ENCODE data around the gene SPAG17.

The SPAG17 gene

DNA sequence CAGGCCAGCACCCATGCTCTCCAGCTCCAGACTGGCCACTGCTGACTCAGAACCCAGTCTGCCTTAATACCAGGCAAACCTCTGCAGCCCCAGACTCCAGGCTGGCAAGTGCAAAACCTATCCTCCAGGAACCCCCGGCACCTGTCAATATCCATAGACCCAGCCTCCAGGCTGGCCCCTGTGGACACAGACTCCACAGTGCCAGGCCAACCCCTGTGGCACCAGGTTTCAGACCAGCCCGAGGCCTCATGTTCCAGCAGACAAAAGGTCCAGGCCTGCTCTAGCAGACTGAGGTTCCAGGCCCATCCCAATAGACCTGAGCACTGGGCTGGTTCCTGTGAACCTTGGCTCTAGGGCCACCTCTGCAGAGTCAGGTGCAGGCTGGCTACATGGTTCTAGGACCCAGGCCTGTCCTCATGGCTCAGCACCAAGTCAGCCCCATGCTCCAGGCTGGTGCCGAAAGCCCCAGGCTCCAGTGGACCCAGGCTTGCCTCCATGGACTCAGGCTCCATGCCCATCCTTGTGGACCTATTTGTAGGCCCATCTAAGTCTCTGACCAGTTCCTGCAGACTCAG is 137.3 kb downstream of the SPAG17 start:
- DNase-seq, result no peak

DNA sequence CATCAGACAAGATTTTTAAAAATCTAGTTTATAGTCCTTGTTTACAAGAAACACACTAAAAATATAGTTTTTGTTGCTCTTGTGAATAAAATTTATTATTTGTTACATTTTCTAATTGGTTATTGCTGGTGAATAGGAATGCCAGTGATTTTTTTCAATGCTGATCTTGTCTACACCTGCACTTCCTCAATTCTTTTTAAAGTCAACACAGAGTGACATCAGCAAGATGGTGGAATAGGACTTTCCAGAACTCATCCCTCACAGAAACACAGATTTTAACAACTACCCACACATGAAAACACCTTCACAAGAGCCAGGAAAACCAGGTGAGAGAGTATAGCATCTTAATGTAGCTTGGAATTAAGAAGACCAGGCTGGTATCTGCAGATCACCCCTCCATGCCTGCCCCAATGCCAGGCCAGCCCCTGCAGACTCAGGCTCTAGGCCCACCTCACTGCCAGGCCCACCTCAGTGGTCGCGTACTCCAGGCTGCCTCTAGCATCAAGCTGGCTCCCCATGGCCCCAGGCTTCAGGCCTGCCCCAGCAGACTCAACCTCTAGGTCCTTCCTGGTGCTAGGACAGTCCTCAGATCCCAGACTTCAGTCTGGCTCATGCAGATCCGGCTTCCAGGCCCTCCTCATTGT is 137.9 kb downstream of the SPAG17 start:
- no peak for DNase-seq

DNA sequence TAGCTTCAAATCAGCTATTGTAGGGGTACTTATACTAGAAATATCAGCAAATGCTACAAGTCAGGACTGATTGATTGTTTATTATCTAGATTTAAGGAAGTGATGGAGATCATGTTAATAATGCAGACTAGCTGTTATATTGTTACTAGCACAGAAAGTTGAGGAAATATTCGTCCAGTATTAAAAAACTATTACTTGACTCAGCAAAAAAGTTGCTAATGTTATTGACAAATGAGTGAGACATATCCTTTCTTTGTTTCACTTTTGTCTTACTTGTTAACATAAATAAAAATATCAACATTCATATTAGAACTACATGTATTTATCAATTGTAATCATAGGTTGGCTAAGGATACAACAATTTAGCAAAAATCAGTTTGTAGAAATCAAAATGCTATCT is 141.4 kb downstream of the SPAG17 start:
- DNase-seq, result no peak

DNA sequence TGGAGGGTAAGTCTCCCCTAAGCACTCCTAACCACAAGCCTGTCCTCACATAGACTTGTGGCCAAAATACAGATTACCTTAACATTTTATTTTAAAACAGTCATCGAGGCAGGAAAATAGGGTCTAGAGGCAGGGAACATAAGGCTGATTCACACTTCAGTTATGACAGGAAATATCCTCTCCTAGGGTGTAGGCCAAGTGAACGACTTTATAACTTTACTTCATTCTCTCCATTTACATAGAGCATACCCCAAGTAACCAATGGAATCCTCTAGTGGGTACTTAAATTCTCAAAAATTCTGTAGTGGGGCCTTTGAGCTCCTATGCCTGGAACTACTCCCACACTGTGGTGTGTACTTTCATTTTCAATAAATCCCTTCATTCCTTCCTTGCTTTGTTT is 142.5 kb downstream of the SPAG17 start:
- no peak for DNase-seq

DNA sequence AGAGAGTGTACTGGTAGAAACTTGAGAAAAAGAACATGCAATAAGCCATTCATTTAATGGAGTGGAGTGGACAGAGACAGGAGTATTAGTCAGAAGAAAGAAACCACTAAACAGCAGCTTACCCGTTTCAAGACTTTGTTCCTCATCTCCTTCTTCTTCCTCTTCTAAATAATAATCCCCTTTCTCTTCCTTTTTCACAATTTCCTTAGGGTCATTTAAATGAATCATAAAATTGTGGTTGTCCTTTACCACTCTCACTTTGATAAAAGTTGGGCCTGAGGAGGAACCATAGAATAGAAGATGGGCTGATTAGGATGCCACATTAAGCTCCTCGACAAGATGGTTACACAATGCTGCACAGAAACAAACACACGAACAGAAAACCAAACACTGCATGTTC is 145.9 kb downstream of the SPAG17 start:
- no peak for DNase-seq

DNA sequence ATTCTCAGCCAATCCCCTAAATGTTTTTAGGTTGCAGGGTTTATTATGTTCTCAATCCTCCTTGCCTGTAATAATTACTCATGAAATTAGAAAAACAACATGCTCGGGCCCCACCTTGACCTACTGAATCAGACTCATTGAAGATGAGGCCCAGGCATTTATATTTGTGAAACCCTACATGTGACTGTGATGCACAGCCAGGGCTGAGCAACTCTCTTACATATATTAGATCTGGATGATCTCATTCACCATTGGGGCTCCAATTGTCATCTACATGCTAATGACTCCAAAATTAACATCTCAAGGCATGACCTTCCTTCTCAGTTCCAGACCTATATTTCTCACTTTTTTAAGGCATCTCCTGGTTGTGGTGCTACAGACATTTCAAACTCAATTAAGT is 152.1 kb downstream of the SPAG17 start:
- DNase-seq, result no peak

DNA sequence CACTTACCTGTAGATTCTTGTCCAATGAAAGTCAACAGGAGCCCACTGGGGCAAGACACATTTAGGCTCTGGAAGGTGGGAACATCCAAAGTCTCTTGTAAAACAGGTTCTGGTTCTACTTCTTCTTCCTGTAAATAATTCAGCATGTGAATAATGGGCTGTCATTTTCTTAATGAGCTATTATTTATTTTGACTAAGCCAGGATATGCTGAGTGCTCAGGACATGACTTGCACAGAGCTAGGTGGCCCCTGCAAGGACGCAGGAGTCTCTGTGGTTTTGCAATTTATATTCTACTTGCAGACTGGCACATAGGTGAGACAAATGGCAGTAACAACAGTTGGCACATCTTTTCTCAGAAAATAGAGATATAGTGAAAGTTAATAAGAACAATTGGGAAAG is 156.8 kb downstream of the SPAG17 start:
- no peak for DNase-seq

DNA sequence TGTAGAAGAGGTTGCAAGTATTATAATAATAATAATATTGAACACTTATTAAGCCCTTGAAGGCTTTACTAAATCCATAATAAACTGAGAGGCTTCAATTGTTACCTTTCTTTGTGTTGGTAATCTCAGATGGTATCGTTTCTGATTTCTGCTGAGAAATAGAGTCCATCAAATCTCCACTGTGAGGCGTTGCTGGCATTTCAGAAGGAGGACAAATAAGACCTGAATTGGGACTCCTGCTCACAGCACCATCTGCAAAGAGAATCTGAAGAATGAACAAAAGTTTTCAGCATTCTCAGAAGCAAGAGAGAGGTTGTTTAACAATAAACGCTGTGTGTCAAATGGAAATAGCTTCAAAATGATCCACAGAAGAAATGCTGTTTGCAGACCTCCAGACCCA is 161.8 kb downstream of the SPAG17 start:
- DNase-seq, result no peak

DNA sequence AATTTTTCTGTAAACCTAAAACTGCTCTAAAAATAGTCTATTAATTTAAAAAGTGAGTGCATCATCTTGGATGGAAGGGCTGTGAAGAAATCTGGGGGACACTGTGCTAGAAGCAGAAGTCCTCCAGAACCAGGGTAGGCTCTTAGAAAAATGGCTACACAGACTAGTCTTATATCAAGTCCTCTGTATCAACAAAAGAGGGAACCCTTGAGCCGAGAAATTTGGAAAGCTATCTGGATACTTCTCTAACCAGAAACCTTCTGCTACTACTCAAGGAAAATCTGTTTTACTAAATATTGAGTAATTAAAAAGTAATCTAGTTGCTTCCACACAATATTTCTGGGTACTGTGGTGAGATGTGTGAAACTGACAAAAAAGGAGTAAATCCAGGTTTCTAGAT is 163.4 kb downstream of the SPAG17 start:
- DNase-seq, result no peak

DNA sequence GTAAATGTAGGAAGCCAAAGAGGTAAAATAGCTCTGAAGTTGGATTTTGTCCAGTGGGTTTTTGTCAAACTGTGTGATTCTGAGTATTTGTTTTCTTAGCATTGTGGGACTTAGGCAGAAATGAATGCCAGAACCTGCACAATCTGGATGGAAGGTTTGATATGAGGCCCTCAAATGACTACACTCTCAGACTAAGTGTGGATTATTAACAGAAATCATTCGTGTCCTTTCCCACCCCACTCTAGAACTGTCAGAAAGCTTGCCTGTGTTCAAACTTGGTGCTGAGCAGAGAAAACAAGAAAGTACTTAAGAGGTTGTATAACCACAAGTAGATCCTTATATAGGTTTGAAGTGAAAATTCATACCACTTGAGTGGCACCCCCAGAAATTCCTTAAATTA is 167.0 kb downstream of the SPAG17 start:
- no peak for DNase-seq

DNA sequence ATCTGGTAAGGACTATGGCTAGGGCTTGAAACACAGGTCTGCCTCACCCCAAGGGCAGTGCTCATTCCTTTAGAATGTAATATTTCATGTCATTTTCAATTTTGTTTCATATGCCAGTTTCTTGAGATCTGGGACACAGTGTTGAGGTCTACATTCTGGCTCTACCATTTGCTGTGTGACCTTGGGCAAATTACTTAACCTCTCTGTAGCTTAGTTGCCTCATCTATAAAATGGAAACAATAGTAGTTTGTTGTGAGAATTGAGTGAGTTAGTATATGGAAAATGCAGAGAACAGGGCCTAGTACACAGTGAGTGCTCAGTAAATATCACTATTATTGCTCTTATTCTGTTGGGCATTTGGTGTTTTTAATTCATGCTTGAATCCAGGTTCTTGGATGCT is 171.1 kb downstream of the SPAG17 start:
- no peak for DNase-seq

DNA sequence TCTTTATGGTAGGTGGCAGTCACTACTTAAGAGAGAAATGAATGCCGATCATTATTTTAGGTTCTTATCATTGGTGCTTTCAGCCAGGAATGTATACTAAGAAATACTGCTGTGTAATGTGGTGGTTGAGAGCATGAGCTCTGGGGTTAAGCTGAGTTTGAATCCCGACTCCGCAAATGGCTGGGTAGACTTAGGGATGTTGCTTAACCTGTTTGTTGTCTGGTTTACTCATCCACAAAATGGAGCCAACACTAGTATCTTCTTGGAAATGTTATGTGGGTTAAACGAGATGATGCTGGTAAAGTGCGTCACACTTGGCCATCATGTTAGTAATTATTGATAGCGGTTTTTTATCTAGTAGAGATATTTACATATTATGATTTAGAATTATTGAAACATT is 171.7 kb downstream of the SPAG17 start:
- no peak for DNase-seq

DNA sequence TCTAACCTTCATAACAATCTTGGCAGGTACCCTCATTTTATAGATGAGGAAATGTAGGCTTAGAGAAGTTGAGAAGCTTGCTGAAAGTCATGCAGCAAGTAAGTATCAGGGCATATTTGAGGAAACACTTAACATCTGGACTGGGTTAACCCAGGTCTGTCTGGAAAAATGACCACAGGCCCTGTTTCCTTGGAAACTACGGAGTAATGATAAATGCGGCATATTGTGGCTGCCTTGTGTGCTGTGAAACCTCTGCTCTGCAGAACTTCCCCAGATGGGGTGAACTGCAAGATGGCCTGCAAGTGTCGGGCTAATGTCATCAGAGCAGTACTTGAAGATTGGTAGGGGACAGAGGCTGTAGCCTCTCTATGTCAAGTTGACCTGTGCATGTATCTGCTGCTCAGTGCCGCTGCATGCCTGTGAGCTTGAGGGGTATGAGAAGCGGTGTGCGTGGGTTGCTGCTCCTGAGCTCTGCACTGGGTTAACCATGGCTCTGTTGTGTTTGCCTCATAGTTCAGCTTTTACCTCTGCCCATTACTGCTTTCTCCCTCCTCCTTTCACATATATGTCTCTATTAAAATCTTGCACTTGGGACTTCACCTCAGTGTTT is 172.4 kb downstream of the SPAG17 start:
- DNase-seq, result no peak

DNA sequence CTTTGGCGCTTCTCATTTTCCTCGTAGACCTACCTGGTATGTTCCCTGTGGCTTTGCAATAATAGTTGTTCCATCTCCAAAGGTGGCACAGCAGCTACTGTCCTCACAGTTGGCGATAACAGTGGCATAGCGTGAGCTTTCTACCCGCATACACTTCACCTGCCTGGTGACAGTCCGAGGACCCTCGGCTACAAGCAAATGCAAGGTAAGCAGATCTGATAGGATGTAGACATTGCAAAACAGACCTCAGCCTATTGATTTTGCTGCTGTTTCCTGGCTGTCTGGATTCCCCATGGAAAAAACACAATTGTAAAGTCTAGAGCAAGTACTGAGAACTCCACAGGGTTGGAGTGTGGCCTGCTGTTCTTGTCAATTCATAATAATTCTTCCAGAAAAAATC is 177.0 kb downstream of the SPAG17 start:
- no peak for DNase-seq

DNA sequence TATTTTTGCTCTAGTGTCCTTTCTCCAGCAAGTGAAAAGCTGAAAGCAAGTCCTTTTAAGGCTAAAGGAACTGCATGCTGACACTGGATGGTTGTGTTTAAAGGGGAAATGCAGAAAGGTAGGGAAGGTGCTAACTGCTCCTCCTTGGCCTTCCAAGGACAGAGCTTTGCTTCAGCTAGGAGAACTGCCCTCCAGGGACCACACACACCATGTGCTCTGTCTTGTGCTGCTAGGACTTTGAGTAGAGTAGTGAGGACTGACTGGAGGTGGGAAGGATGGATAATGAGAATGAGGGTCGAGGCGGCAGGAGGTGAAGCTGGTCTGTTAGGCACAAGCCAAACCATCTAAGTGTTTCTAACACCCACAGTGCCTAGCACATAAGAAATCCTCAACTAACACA is 177.6 kb downstream of the SPAG17 start:
- DNase-seq, result no peak

DNA sequence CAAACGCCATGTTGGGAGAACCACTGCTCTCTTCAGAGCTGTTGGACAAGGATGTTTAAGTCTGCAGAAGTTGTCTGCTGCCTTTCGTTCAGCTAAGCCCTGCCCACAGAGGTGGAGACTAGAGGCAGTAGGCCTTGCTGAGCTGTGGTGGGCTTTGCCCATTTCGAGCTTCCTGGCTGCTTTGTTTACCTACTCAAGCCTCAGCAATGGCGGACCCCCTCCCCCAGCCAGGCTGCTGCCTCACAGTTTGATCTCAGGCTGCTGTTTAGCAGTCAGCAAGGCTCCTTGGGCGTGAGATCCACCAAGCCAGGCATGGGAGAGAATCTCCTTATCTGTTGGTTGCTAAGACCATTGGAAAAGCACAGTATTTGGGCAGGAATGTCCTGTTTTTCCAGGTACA is 180.7 kb downstream of the SPAG17 start:
- DNase-seq, result no peak

DNA sequence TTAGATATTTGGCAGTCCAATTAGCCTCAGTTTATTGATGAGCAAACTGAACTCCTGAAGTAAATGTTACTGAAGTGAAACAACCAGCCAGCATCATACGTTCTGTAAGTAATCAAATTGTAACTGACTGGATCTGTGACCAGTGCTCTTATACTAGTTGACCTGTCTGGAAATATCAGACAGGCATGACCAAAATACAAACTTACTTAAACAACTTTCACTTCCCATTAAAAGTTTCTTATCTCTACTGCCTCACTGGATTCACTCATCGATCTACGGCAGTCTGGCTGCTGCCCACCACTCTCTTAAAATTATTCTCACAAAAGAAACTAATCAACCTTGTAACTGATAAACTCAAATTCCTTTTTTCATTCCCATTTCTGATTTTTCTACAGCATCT is 199.1 kb downstream of the SPAG17 start:
- no peak for DNase-seq

DNA sequence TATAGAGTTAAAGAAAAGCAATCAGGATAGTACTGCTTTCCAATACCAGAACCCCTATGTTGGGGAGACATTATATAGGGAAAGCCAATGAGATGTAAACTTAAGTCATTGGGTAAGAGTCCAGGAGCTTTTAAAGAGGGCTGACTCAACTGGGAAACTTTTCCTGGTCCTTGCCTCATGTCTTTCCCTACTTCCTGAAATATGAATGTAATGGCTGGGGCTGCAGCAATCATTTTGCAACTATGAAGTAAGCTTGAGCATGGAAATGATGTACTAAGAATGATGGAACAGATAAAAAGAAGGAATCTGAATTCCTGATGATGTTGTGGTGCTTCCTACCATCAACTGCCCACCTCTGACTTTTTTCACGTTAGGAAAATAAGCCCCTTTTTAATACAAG is 199.8 kb downstream of the SPAG17 start:
- no peak for DNase-seq

DNA sequence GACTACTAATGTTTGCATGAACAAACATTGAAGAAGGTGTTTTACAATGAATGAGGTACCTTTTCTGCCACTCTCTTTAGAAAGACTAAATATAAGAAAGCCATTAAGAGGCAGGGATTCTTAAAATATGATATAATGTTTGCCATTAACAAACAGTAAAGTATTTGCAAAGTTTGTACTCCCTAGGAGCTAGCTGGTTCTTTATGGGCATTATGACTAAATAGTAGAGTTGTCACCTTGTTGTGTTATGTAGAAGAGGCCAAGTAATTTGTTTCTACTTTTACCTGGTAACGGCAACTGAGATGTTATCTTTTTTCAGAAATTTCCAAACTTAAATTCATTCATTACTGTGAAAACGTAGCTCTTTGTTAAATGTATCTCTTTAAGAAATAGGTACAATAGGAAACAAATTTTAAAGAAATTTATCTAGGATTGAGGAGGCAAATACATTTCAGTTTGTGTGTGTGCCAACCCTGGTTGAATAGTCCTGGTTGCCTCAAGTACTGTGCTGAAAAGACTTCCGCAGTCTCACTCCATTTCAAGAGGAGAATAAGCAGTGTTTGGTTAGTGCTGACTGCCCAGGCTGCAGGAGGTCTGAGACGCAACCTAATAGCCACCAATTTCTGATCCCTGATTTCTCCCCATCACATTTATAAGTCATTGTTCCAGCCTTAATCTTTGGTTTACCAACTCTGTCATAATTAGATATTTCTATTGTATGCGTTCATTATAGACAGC is 203.4 kb downstream of the SPAG17 start:
- no peak for DNase-seq

DNA sequence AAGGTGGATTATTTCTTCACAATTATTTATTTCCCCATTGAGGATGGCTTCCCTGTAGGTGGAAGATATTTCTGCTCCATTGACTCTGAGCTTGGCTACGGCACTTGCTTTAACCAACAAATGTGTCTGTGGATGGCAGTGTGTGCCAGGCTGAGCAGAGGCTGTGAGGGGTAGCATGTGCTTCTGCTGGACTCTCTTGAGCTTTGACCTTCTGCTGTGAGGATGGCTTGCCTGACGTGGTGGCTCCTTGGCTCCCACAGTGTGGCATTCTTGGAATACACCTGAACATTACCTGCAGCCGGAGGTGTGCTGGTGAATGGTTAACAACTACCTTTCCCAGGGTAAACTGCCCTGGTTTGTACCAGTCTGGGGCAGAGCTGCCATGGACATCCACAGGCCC is 208.6 kb downstream of the SPAG17 start:
- DNase-seq, result no peak

DNA sequence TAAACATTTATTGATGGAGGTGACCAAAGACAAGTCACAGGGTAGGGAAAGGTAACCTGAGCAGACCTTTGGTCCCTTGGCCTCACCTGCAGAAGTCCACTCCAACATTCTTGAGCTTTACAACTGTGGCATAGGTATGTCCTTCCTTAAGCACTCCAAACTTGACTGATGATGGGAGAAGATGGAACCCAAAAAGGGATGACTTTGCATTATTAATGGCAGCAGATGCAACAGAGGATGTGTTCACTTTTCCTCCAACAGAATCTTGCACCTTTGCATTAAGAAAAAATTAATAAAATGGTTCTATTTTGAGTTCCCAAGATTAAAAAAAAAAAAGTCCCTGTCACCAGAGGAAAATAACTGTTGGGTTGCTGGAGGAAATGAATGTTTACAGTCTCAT is 213.3 kb downstream of the SPAG17 start:
- DNase-seq, result no peak

DNA sequence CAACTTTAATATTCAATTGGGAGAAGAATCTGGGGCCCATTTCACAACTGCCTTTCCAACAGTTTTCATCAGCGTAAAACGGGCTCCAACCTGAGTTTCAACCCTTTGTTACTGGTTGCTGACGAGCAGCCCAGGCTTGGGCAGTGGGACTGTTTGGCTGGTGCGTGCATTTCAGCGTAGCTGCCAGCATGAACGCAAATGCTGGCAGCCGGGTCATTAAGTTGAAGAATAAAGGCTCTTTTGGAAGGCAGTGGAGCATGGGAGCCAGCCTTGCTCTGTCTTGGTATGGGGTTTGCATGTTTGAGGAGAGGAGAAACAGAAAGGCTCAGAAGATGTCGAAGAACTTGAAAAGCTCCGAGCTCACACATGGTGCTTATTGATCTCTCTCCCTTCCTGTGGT is 214.8 kb downstream of the SPAG17 start:
- DNase-seq, result no peak

DNA sequence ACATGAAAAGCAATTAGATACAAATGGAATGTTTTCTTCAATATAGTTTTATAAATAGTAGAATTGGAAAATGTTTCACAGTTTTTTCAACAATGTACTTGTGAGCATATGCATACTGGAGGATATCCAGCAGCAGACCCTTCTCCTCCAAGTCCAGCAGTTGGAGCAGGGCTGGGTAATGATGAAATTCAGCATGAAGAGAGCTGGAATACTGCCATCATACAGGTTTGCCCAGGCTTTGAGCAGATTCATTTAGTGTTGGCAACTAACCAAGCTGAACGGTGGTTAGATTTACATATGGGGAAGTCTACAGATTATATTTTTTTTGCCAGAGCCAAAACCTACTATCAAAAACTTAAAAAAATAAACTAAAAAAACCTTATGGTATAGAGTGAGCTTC is 217.1 kb downstream of the SPAG17 start:
- DNase-seq, result no peak

DNA sequence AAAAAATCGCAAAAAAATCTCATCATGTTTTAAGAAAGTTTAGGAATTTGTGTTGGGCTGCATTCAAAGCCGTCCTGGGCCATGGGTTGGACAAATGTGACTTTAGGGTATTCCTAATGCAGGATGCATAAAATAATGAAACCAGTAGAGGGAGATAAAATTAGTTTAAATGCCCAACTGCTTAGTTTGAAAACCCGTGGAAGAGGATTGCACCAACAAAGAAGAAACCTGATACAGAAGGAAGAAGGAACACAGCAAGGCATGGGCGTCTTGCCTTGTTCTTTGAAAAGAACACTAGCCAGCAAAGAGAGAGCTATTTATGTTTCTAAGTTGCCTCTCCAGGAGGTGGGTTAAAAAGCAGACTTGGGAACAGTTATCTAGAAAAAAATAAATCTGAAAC is 217.6 kb downstream of the SPAG17 start:
- no peak for DNase-seq

All from CD4-positive, alpha-beta T cell treated with Interleukin-21 for 1 hour (primary cell).